Femur (tissue), 1 donor: ENCODE results near the gene CLEC4M.
"Not testable (repeated sequence)": the region's sequence is repeated elsewhere in the genome, so short reads cannot be mapped to it uniquely, and the experiment has no call there.

Experiments used
- DNase-seq: peaks from one replicate; pipeline ENCODE4 v3.0.0-alpha.2; 2017

CLEC4M gene

GRCh38 chr19:7816040-7816439 lies 53.0 kb downstream of the CLEC4M start:
- not testable (repeated sequence) for DNase-seq

DNA sequence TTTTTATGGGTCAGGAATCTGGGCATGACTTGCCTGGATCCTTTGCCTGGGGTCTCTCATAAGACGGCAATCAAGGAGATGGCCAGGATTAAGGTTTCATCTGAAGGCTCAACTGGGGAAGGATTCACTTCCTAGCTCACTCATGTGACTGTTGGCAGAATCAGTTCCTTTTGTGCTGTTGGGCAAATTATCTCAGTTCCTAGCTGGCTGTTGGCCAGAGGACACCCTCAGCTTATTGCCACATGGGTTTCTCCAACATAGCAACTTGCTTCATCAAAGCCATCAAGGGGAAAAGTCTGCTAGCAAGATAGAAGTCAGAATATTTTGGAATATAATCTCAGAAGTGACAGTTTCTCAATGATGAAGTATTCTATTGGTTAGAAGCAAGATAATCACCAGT lies 54.8 kb downstream of the CLEC4M start:
- DNase-seq = no peak

- DNase-seq = no peak
These were observed 55.8 kb downstream of the CLEC4M start for GRCh38 chr19:7818806-7819205.
